GM23338 (cell line): ENCODE data around the gene IRF2BP2. TPM values are rescaled to one million over a fixed set of nuclear protein-coding genes. Genes with fewer than 3 reads are reported as not detected.

ENCODE experiments used
- ATAC-seq: fragments of 200-7000 bp; cut with Tn5 transposase; 3 replicates; pipeline ENCODE4 v1.9.1; 2020
- DNase-seq: peaks from one replicate; pipeline ENCODE4 v3.0.0-alpha.2; 2015; ENCODE audit warnings: low spot score
- H2AFZ ChIP-seq: fragments of 200-600 bp; sonication (generic); 2 replicates; pipeline ENCODE4 v1.8.0; 2016; ENCODE audit warnings: antibody characterized with exemption, mild to moderate bottlenecking, moderate library complexity
- H3F3A ChIP-seq: fragments of 200-600 bp; sonication (generic); replicated peaks from 2 replicates; pipeline ENCODE4 v1.8.0; 2017; ENCODE audit warnings: antibody characterized with exemption, mixed run types, low read depth
- H3K27ac ChIP-seq: fragments of 200-600 bp; sonication (generic); 2 replicates; pipeline ENCODE4 v1.6.1; 2016; ENCODE audit warnings: low read depth
- H3K27me3 ChIP-seq: fragments of 200-600 bp; sonication (generic); 2 replicates; pipeline ENCODE4 v1.8.0; 2016; ENCODE audit warnings: mild to moderate bottlenecking, mixed run types, moderate library complexity; ENCODE audit not compliant: insufficient read depth
- H3K36me3 ChIP-seq: fragments of 200-600 bp; sonication (generic); 2 replicates; pipeline ENCODE4 v1.8.0; 2016; ENCODE audit warnings: mild to moderate bottlenecking; ENCODE audit not compliant: insufficient read depth
- H3K4me1 ChIP-seq: fragments of 200-600 bp; sonication (generic); 2 replicates; pipeline ENCODE4 v1.8.0; 2016; ENCODE audit warnings: mild to moderate bottlenecking, moderate library complexity; ENCODE audit not compliant: insufficient read depth
- H3K4me2 ChIP-seq: fragments of 200-600 bp; sonication (generic); 2 replicates; pipeline ENCODE4 v1.7.1; 2017; ENCODE audit warnings: mixed run types
- H3K4me3 ChIP-seq: fragments of 200-600 bp; sonication (generic); 2 replicates; pipeline ENCODE4 v1.6.1; 2016; ENCODE audit warnings: mixed run types
- H3K79me2 ChIP-seq: fragments of 200-600 bp; sonication (generic); replicated peaks from 2 replicates; pipeline ENCODE4 v1.8.0; 2017; ENCODE audit warnings: mild to moderate bottlenecking; ENCODE audit not compliant: insufficient read depth
- H3K9me2 ChIP-seq: fragments of 200-600 bp; sonication (generic); 2 replicates; pipeline ENCODE4 v1.8.0; 2017; ENCODE audit not compliant: insufficient read depth
- H4K20me1 ChIP-seq: fragments of 200-600 bp; sonication (generic); replicated peaks from 2 replicates; pipeline ENCODE4 v1.8.0; 2017; ENCODE audit warnings: mild to moderate bottlenecking; ENCODE audit not compliant: insufficient read depth
- H3K27ac Mint-ChIP-seq: 2 replicates; pipeline ENCODE4 v1.8.0; 2020; ENCODE audit warnings: inconsistent platforms, mild to moderate bottlenecking, moderate library complexity, mixed read lengths
- H3K27me3 Mint-ChIP-seq: 3 replicates; pipeline ENCODE4 v1.8.0; 2022; ENCODE audit warnings: low read depth, mild to moderate bottlenecking, moderate library complexity, mixed read lengths, inconsistent platforms; ENCODE audit not compliant: insufficient read depth, poor library complexity
- H3K36me3 Mint-ChIP-seq: 3 replicates; pipeline ENCODE4 v1.8.0; 2021; ENCODE audit warnings: low read depth, mild to moderate bottlenecking, inconsistent platforms, moderate library complexity, mixed read lengths
- H3K4me1 Mint-ChIP-seq: 3 replicates; pipeline ENCODE4 v1.8.0; 2020; ENCODE audit warnings: mild to moderate bottlenecking, inconsistent platforms, mixed read lengths
- H3K4me3 Mint-ChIP-seq: 3 replicates; pipeline ENCODE4 v1.8.0; 2021; ENCODE audit warnings: moderate library complexity, mild to moderate bottlenecking, inconsistent platforms, mixed read lengths
- H3K9me3 Mint-ChIP-seq: 3 replicates; pipeline ENCODE4 v1.8.0; 2020; ENCODE audit warnings: moderate library complexity, mild to moderate bottlenecking, inconsistent platforms, mixed read lengths
- CREB1 ChIP-seq: fragments of 250-450 bp; sonication (Bioruptor Pico); IDR thresholded peaks from 2 replicates; pipeline ENCODE4 v1.5.0; 2020; ENCODE audit warnings: low read depth, mild to moderate bottlenecking, moderate library complexity
- CTCF ChIP-seq, 2 experiments: fragments of 200-600 bp in 1 of 2; sonication (generic) in 1 of 2; conservative IDR thresholded peaks; 2 replicates each; pipeline versions ENCODE4 v1.5.1 to v1.6.1; 2016 to 2017; ENCODE audit warnings: antibody characterized with exemption in 2 of 2, low read depth in 2 of 2, mild to moderate bottlenecking in 2 of 2, moderate library complexity in 1 of 2
- ETS1 ChIP-seq: IDR thresholded peaks from 2 replicates; pipeline ENCODE4 v1.6.1; 2016; ENCODE audit warnings: antibody characterized with exemption
- EZH2phosphoT487 ChIP-seq: fragments of 200-600 bp; sonication (generic); IDR thresholded peaks from one replicate; pipeline ENCODE4 v1.8.1; 2018; ENCODE audit warnings: antibody characterized with exemption; ENCODE audit not compliant: unreplicated experiment
- JUNB ChIP-seq: IDR thresholded peaks from one replicate; pipeline ENCODE4 v1.6.1; 2016; ENCODE audit warnings: antibody characterized with exemption; ENCODE audit not compliant: unreplicated experiment
- NANOG ChIP-seq: IDR thresholded peaks from 2 replicates; pipeline ENCODE4 v1.6.1; 2016; ENCODE audit warnings: antibody characterized with exemption, borderline replicate concordance
- POLR2AphosphoS5 ChIP-seq: IDR thresholded peaks from 2 replicates; pipeline ENCODE4 v1.6.1; 2016; ENCODE audit warnings: antibody characterized with exemption, low read depth
- REST ChIP-seq: IDR thresholded peaks from one replicate; pipeline ENCODE4 v1.6.1; 2018; ENCODE audit warnings: antibody characterized with exemption; ENCODE audit not compliant: unreplicated experiment
- STAT1 ChIP-seq: IDR thresholded peaks from one replicate; pipeline ENCODE4 v1.6.1; 2016; ENCODE audit warnings: antibody characterized with exemption; ENCODE audit not compliant: unreplicated experiment
- ZNF114 ChIP-seq: fragments of 250-450 bp; sonication (Bioruptor Pico); IDR thresholded peaks from 2 replicates; pipeline ENCODE4 v1.5.0; 2020; ENCODE audit warnings: mild to moderate bottlenecking, moderate library complexity
- ZNF331 ChIP-seq: fragments of 250-450 bp; sonication (Bioruptor Pico); IDR thresholded peaks from 2 replicates; pipeline ENCODE4 v1.5.0; 2020; ENCODE audit warnings: low read depth, mild to moderate bottlenecking, moderate library complexity
- ZNF462 ChIP-seq: fragments of 250-450 bp; sonication (Bioruptor Pico); IDR thresholded peaks from 2 replicates; pipeline ENCODE4 v1.5.0; 2020; ENCODE audit warnings: mild to moderate bottlenecking, moderate library complexity
- polyA plus RNA-seq: library from polyadenylated mRNA; unstranded; fragments of >200 nt; fragmentation: Nextera tagmentation; extraction: Ambion mirVana; gene quantifications from 2 replicates; pipeline ENCODE4 v1.2.1, GENCODE V29; 2016
- total RNA-seq: library from RNA; depleted of rRNA; stranded (reverse); fragments of >200 nt; shearing (Covaris generic); gene quantifications from 2 replicates; pipeline ENCODE4 v1.2.3, GENCODE V29; 2014

The IRF2BP2 gene
- total and polyA plus RNA-seq, 2 experiments from 2014 or later, result 19.4 to 62.4 TPM

- Mint-ChIP-seq H3K27me3 (peaks cover 12% of the 10 kb centered on the region), H3K4me1 (peaks cover 61% of the 10 kb centered on the region), H3K9me3 (peaks cover 7% of the 10 kb centered on the region; the same call in 1 of the 3 replicates), H3K4me3 (peak overlapping the region; percentile 91), H3K27ac (peak overlapping the region; percentile 56; the same call in 1 of the 2 replicates), H3K36me3 (peaks cover 46% of the 10 kb centered on the region)
- Histone ChIP-seq H3F3A (no peaks in the 10 kb centered on the region), H3K36me3 (peaks cover 8% of the 10 kb centered on the region; the same call in 1 of the 2 replicates), H3K4me3 (peak overlapping the region; percentile 72), H3K27ac (no peak overlapping the region), H3K9me2 (no peaks in the 10 kb centered on the region), H3K79me2 (peaks cover 74% of the 10 kb centered on the region), H3K27me3 (no peaks in the 10 kb centered on the region), H3K4me1 (peaks cover 66% of the 10 kb centered on the region), H2AFZ (no peak overlapping the region), H3K4me2 (peak overlapping the region; percentile 73), H4K20me1 (peaks cover 23% of the 10 kb centered on the region)
- TF ChIP-seq JUNB (no peak), CTCF (conservative IDR thresholded peaks at IDR 0.05; ENCODE audit: low read depth in 2 of 2) (no peak), REST (no peak), ZNF331 (CRISPR knock-in tag) (no peak), STAT1 (no peak), ZNF462 (CRISPR knock-in tag) (no peak), NANOG (no peak), ZNF114 (no peak), CREB1 (CRISPR knock-in tag) (no peak), EZH2phosphoT487 (no peak), POLR2AphosphoS5 (no peak), ETS1 (no peak)
- DNase-seq (no peak), ATAC-seq (no peak)
Observed at GRCh38 chr1:234605983-234606783, 3.8 kb downstream of the IRF2BP2 start.
